DMS53 (cell line): ENCODE measurements around the gene MCFD2.
A peak's percentile ranks its signal among the peaks of the same experiment; 100 is the strongest.

Experiments used
- DNase-seq: peaks from one replicate; lab custom pipeline; 2025; lab: John Stamatoyannopoulos, UW

Gene MCFD2

GRCh38 chr2:46873604-46874068 is 42.0 kb downstream of the MCFD2 start:
- DNase-seq = peak; percentile 91

- no peak for DNase-seq
These were observed 42.6 kb downstream of the MCFD2 start for GRCh38 chr2:46872902-46873603.

GRCh38 chr2:46871976-46872381 is 43.6 kb downstream of the MCFD2 start:
- no peak for DNase-seq

- no peak for DNase-seq
These were observed 45.4 kb downstream of the MCFD2 start for GRCh38 chr2:46870051-46870839.

- DNase-seq = no peak
These were observed 46.0 kb downstream of the MCFD2 start for GRCh38 chr2:46869621-46870020.

- no peak for DNase-seq
These were observed 48.8 kb downstream of the MCFD2 start for GRCh38 chr2:46866770-46867246.

- DNase-seq = no peak
These were observed 50.2 kb downstream of the MCFD2 start for GRCh38 chr2:46865181-46865970.

GRCh38 chr2:46863882-46864281 is 51.7 kb downstream of the MCFD2 start:
- DNase-seq = no peak

- DNase-seq = no peak
These were observed 53.1 kb downstream of the MCFD2 start for GRCh38 chr2:46862514-46862913.

- DNase-seq = no peak
These were observed 53.7 kb downstream of the MCFD2 start for GRCh38 chr2:46861916-46862315.

GRCh38 chr2:46859482-46859881 is 56.1 kb downstream of the MCFD2 start:
- no peak for DNase-seq

- DNase-seq = no peak
These were observed 56.9 kb downstream of the MCFD2 start for GRCh38 chr2:46858702-46859090.

GRCh38 chr2:46857871-46858701 is 57.5 kb downstream of the MCFD2 start:
- DNase-seq = no peak

- DNase-seq = no peak
These were observed 59.3 kb downstream of the MCFD2 start for GRCh38 chr2:46856336-46856735.

- no peak for DNase-seq
These were observed 59.8 kb downstream of the MCFD2 start for GRCh38 chr2:46855805-46856204.

- DNase-seq = no peak
These were observed 61.3 kb downstream of the MCFD2 start for GRCh38 chr2:46854260-46854659.

GRCh38 chr2:46852598-46852997 is 63.0 kb downstream of the MCFD2 start:
- no peak for DNase-seq

- no peak for DNase-seq
These were observed 63.5 kb downstream of the MCFD2 start for GRCh38 chr2:46852124-46852523.
